GM19351 (cell line): ENCODE data around the gene SERBP1.
"Not testable (repeated sequence)": the region's sequence is repeated elsewhere in the genome, so short reads cannot be mapped to it uniquely, and the experiment has no call there.

Experiments
- ATAC-seq: cut with Tn5 transposase; IDR thresholded peaks from one replicate; pipeline ENCODE4 v1.9.1; 2021; ENCODE audit warnings: mild to moderate bottlenecking, moderate library complexity; ENCODE audit not compliant: unreplicated experiment

Gene SERBP1

DNA sequence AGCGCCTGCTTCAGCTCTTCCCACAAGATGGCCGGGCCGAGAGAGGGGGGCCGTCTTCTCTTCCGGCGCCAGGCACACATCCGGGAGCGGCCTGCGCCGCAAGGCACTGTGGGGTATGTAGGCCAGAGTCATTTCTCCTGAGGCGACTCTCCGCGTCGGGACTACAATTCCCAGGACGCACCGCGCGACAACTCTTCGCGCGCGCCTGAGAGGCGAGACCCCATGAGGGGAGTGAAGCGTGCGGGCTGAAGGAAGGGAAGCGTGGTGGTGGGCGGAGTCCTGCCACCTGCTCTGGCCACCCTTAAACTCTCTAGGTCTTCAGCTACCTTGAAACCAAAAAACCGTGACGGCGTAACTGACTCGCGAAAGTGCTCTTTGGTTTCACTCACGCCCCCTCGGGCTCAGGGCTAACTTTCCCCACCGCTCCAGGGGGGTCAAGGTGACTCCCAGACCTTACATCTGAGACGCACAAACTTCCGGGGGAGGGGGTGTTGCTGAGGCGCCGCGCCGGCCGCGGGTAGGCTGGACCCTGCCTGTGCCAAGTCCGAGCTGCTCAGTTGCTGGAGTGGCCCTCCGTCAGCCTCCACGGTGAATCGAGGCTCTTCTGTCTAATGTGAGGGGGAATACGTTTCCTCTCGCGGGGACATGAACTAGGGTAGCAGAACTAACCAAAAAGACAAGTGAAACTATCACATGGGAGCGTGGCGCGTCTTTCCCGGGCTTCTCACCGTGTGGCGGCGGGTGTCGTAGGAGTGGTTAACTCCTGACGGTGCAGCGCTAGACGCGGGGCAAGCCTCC is at the start of gene SERBP1:
SERBP1 (minus strand) TSS at position 45 of the 798 bp plus-strand sequence. CDS start 102 bp downstream, outside the sequence.
- ATAC-seq: peak; percentile 75

DNA sequence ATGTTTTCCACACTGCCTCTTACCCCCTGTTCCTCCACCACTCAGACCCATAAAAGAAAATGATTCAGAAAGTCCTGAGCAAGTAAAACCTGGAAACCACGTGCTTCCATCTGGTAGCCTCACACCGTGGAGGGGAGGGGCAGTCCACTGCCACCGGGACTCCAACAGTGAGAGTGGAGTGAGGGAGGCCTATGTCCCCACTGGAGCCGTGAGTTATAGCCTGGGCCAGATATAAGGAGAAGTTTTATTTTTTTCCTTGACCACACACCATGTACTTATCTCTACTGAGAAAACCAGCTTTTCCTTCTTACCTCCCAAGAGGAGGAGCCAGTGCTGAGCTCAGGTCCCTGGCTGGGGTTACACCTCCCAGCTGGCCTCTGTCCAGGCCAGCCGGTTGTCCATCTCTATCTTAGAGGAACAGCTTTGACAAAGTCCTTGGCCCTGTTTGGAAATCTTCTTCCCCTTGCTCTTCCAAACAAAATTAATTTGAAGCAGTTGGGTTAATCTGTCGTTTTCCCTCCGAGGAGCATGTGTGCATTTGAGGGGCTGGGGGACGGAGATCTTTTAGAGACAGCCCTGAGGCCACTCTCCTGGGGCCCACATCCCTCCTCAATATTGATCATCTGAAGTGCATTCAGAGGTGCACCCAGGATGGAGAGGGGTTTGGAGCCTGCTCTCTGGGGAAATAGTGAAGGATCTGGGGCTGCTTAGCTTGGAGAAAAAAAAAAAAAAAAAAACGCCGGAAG is 49.1 kb upstream of the SERBP1 start:
- ATAC-seq: no peak

DNA sequence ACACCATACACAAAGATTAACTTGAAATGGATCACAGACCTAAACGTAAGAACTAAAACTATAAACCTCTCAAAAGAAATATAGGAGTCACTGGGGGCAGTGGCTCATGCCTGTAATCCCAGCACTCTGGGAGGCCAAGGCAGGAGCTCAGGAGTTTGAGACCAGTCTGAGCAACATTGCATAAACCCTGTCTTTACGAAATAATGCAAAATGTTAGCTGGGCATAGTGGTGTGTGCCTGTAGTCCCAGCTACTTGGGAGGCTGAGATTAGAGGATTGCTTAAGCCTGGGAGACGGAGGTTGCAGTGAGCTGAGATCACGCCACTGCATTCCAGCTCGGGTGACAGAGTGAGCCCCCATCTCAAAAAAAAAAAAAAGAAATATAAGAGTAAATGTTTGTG is 46.7 kb upstream of the SERBP1 start:
- ATAC-seq: no peak

DNA sequence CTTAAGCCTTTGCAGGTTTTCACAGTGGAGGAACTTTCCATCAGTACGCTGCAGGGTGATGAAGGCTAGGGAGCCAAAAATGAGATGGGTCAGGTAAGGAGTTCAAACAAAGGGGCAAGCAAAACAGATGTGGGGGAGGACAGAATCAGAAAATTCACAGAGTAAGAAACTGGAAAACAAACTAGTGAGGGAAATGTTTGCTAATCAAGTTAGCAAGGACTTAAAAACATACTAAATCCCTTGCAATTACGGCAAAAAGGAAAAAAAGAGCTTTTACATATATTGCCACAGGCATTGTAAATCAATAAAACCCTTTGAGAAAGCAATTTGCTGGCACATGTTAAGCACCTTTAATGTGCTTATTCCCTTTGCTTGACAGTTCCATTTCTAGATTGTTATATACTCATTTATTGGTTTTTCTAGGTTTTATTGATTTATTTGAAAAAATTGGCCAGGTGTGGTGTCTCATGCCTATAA is 45.8 kb upstream of the SERBP1 start:
- no peak for ATAC-seq

DNA sequence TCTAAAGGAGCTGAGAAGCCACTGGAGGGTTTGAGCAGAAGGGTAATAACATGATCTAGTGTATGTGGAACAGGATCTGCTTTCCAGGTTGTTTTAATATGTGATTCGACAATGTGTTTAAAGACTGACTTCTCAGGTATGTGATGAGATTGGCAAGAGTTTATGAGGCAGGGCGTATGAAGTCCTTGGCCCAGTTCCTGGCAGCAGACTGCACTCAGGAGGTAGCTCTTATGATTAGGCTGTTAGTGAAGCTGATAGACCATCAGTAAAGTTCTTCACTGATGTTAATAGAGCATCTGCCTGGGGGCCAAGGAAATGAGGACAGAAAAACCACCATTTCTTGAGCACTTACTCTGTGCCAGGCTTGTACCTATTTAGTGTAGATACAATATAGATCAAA is 41.9 kb upstream of the SERBP1 start:
- ATAC-seq: no peak

DNA sequence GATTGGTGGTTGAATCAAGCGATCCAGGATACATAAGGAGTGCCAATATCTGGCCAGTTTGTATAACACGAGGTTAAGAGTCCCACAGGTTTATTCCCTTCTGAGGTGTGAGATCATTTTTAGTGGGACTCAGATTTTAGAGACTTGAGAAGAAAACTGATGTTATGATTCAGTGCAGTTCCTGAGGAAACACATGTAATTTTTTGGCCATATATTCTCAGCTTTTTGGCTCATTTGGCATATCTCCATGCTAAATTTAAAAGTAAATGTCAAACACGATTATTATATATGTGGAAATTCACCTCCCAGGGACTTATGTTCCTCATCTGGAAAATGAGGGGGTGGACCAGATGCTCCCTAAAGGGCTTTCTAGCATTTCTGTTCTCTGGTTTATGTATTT is 39.2 kb upstream of the SERBP1 start:
- ATAC-seq: no peak

DNA sequence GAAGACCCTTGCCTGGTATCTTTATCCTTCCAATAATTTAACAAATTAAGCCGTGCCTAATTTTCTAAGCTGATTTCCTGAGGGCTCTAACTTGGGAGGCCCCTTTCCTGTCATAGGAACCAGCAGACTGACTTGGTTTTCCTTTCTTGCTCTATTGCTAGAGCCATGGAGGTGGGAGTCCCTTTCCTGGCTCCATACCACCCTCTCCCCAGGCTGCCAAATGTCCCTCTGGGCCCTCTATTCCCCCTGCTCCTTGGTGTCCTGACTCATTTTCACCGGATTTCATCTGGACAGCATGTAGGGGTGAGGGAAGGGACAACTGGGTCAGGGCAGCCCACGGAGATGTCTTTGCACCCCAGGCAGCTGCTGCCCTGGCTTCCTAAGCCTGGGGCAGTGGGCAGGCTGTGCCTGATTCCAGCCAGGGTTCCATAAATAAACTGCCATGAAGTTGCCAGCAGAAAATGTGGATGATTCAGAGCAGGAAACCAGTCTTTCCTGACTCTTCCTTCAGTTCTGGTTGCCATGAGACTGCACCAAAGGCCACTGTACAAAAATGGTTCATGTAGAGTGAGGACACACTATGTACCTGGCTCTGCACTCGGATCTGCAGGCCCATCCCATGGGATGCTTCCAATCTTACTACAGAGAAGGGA is 38.0 kb upstream of the SERBP1 start:
- no peak for ATAC-seq

DNA sequence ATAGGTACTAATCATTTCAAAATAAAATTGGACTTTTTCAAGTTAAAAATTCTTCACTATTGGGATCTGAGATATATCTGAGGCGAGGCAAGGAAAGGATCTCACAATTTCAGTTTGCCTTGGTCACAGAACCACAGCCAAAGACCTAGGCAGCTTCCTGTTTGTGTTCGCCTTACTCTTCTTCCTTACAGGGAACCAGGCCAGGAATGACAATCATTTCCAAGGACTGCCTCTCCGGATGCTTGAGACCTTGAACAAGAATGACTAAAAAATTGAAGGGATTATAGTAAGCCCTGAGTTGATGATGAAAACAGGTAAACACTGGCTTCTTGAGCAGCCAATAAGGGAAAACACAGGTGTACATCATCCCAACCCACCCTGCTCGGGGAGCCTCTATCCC is 35.2 kb upstream of the SERBP1 start:
- no peak for ATAC-seq

DNA sequence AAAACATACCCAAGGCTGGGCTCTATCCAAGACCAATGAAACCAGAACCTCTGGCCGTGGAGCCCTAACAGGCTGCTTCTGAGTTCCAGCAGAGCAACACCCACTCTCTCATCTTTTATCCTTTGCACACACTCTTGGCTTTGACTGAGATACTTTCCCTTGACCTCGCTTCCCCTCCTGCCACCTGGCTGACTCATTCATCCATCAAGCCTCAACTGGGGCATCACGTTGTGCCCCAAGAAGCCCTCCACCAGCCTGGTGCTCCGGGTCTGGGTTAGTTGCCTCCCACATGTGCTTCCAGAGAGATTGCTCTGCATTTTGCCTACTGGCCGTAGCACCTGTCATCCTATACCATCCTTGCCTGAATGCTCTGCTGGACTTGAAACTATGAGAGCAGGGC is 34.5 kb upstream of the SERBP1 start:
- ATAC-seq: no peak

DNA sequence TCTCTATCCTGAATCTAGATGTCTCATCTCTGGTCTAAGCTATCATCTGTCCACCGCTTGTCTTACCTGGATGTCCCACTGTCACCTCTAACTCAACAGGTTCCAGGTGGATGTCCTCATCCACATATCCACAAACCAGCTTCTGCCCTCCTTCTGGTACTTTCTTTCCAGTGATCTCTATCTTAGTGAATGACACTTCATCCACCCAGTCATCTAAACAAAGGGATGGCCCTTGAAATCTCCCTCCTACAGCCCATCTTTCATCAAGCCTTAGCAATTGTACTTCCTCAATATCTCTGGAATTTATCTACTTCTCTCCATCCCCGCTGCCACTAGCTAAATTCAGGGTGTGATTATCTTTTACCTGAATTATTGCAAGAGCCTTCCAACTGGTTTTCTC is 33.9 kb upstream of the SERBP1 start:
- no peak for ATAC-seq

DNA sequence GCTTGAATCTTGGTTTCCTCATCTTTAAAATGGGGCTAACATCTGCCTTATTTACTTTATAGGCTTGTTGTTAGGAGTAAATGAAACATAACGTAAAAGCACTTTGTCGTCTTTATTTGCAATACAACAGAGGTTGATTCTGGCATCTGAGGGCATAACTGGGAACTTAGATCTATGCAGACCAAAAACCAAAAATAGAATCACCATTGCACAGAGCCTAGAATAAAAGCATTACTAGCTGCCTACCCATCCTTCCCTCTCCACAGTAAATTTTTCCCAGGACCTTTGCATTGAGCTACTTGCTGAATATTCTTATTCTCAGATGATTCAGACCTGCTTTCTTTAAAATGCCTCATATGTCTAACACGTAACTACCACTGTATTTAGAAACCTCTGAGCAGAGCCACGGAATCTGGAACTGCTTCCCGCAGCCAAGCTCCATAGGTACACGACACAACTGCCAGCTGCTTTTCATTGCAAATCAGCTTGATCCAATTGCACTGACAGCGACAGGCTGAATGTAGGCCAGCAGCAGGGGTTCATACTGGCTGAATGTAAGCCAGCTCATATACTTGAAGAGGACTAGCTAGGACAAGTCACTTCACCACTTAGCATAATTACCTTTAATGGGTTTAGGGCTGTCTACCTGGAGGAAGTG is 33.2 kb upstream of the SERBP1 start:
- ATAC-seq: no peak

DNA sequence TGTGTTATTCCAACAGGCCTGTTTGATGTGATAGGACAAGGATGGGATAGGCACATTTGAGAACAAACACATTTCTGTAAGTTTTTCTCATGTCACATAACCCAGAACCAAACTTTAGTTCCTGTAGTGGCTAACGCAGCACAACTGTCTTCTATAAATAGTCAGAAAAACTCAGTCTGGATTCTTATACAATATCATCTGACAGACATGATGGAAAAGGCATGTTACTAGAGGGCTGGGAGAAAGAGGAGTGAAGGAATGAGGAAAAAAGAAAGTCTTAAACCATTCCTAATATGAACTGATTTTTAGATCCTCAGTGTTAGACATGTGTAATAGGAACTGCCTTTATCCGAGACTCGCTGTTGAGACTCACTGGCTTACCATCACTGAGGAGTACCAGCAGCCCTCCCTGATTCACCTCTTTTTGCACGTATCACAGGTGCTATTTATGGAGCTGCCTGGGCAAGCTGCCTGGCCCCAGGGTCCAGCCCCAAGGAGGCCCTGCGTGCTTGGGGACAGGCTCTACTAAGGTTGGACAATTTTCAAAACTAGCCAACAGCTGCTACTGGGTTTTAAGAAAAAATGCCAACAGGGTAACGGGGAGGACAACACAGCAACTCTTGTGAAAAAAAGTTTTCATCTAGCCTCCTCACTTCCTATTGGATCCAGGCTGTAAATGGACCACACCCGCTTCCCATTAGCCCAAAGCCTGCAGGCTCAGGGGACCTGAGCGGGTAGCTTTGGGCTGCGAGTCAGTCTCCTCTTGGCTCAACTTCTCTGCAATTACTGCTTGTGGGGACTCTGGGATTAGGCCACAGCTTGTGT is 30.7 kb upstream of the SERBP1 start:
- no peak for ATAC-seq

DNA sequence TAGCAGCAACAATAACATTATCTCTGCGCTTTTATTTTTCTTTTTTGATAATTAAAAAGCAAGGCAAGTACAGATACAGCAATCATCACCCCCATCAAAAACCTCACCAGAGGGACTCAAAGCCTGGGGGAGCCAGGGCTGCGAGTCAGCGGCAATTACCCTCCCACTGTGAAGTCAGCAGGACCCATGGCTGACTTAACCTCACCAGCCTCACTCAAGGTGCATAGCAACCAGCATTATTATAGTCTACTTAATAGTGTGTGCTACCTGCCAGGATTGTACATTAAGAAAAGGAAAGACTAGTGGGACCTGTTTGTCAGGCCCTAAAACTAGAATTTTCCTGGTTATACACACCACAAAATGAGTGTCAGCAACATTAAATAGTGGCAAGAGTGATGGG is 28.9 kb upstream of the SERBP1 start:
- ATAC-seq: no peak

DNA sequence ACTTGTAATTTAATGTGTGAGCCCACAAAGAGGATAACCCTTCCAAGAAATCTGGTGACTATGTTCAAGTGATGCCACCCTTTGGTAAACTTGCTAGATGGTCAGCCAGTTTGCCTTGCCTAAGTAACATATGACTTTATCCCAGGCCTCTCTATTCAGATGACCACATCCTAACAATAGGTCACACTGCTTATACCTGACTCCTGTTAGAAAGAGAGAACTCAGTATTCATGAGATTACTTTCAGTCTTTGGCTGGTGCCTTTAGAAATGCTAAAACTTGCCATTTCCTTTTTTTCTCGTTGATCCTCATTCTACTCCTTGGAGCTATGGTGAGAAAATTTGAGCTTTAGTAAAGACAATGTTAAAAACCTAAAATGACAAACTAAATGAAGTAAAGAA is 28.5 kb upstream of the SERBP1 start:
- no peak for ATAC-seq

DNA sequence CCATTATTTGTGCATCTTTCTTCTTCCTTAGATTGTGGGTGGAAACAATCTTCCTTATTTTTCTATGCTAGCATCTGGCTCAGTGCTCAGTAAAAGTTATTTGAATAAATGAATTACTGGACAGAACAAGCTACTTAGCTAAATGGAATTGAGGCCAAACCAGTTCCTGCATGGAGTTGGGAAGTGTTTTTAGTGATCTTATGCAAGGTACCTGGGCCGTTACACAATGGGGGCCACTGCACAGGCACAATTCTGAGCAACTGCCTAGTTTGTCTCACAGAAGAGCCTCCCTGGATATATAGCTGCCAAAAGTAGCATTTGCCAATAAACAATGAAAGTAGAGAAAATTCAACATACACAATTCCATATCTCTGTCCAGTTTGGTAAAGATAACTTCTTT is 27.0 kb upstream of the SERBP1 start:
- ATAC-seq: no peak

DNA sequence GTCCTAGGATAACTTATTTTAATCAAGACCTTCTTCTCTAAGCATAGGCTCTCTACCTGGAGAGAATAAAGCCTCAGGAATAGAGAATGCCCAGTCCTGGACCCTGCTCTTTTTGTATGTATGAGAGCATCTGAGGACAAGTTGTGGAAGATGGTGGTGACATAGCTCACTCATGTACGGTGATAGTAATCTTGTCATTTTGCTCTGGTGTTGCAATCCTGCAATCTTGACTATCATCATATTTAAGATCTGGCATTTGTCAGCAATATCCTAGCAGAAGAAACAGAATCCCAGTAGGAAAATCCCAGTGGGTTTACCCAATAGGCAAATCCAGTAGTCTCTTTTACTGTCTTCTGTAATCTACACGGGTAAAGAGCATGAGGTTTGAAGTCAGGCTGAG is 21.6 kb upstream of the SERBP1 start:
- ATAC-seq: no peak

DNA sequence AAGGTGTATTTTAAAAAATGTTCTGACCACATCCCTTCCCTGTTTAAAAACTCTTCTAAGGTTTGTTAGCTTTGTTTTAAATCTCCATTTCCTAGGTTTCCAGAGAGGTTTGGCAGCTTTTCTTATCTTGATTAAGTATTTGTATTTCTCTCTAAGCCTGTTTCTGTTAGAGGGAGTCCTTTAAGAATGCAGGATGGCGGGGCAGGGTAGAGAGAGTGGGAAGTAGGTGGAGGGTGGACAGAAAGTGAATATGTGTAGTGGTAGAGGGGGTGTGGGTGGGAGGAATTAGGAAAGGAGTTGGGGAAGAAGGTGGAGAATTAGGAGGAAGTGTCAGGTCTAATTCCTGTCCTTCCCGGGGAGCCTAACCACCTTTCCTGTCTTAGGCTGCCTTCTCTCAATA is 21.2 kb upstream of the SERBP1 start:
- ATAC-seq: no peak

DNA sequence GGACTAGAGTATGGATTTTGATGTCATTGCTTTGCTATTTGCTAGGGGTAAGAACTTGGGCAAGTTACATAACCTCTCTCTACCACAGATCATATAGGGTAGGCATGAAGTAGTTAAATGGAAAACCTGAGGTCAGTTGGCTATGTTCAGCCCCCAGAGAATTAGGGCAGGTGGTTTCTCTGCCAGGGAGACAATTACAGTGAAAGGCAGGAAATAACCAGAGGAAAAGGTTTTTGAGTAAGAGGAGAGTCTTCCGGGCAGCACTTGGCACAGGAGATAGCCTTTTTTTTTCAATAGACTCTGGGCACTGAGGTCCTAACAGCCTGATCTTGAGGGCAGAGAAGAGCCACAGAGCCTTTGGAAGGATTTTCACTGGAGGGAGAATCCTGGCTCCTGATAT is 16.7 kb upstream of the SERBP1 start:
- no peak for ATAC-seq

DNA sequence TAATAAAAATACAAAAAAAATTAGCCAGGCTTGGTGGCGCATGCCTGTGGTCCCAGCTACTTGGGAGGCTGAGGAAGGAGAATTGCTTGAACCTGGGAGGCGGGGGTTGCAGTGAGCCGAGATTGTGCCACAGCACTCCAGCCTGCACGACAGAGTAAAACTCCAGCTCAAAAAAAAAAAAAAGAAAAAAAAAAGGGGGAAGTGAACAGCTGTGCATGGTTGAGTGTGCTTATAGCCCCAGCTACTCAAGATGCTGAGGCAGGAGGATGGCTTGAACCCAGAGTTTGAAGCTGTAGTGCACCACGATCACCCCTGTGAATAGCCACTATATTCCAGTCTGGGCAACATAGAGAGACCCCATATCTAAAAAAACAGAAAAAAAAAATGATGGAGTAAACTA is 15.8 kb upstream of the SERBP1 start:
- not testable (repeated sequence) for ATAC-seq

DNA sequence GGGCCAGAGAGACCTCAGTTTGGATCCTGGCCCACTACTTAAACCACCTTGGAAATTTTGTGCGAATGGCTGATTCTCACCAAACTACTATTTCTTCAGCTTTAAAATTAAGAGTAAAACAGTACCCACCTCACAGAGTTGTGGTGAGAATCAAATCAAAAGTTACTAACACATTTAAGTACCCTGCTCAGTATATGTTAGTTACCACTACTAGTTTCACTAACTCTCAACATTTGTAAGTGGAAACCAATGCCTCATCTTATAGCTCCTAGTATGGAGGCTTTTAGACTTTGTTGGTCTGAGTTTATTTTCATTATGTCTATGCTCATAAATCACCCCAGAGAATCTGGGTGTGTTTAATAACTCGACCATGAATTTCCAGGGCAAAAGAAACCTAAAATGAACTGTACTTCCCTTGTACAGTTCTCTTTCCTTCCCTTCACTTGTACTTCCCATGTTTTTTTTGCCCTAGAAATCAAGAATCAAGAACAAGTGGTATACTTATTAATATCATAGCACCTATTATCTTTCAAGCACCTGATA is 11.6 kb upstream of the SERBP1 start:
- peak; percentile 62 for ATAC-seq
